ENCODE data around the gene THRB. TPM values are rescaled to one million over a fixed set of nuclear protein-coding genes. Genes with fewer than 3 reads are reported as not detected.

THRB gene
- polyA plus RNA-seq, 2 of the 4 experiments (the other 2 are of a cell fraction): 2.0 to 2.3 TPM

GRCh38 chr3:24396338-24396737 is 98.3 kb downstream of the THRB start:
- Histone ChIP-seq H3K27ac (no peak overlapping the region), H3K4me2 (no peak overlapping the region), H3K4me3 (no peak overlapping the region), H3K4me1 (no peaks in the 10 kb centered on the region), H3K9me3 (no peaks in the 10 kb centered on the region)
- 41% methylated on average over 4 of the region's 4 CpGs for WGBS (ENCODE audit: missing lambda C conversion rate)
- TF ChIP-seq ZFP36 (IDR thresholded peaks at IDR 0.05; ENCODE audit: borderline replicate concordance, partially characterized antibody) (no peak), CHD2 (IDR thresholded peaks at IDR 0.05; ENCODE audit: low read length, partially characterized antibody) (no peak), RFX5 (IDR thresholded peaks at IDR 0.05) (no peak), SREBF2 (IDR thresholded peaks at IDR 0.05) (no peak), HMGXB4 (CRISPR knock-in tag; IDR thresholded peaks at IDR 0.05; ENCODE audit: borderline replicate concordance) (no peak), SMC3 (IDR thresholded peaks at IDR 0.05) (no peak), PHF8 (IDR thresholded peaks at IDR 0.05; ENCODE audit: borderline replicate concordance, low read depth) (no peak), HEYL (CRISPR knock-in tag; IDR thresholded peaks at IDR 0.05) (no peak), CHD4 (IDR thresholded peaks at IDR 0.05; ENCODE audit: borderline replicate concordance) (no peak), TP53 (CRISPR knock-in tag; IDR thresholded peaks at IDR 0.05) (no peak), NR3C1 (IDR thresholded peaks at IDR 0.05) (no peak), MAFK (IDR thresholded peaks at IDR 0.05; ENCODE audit: partially characterized antibody) (no peak), NFE2L2 (conservative IDR thresholded peaks at IDR 0.05; ENCODE audit: low read length) (no peak), MYC (IDR thresholded peaks at IDR 0.05; ENCODE audit: borderline replicate concordance, low read length) (no peak), JUN (IDR thresholded peaks at IDR 0.05) (no peak), NPAS2 (CRISPR knock-in tag; IDR thresholded peaks at IDR 0.05; ENCODE audit: borderline replicate concordance) (no peak), EP300 (IDR thresholded peaks at IDR 0.05) (no peak), RARB (CRISPR knock-in tag; IDR thresholded peaks at IDR 0.05) (no peak), HES2 (IDR thresholded peaks at IDR 0.05) (no peak)
- POLR2A ChIA-PET: no interaction called here
- DNase-seq (ENCODE audit: low read depth in 1 of 2, low spot score in 1 of 2): no peak
- no peak for FAIRE-seq
- CTCF ChIA-PET: no interaction called here
- no peak for ATAC-seq

GRCh38 chr3:24394754-24395153 is 99.9 kb downstream of the THRB start:
- FAIRE-seq: no peak
- no peak overlapping the region for H3K4me2 ChIP-seq
- CTCF ChIA-PET: interaction anchor here (1.7 kb wide), 1 partner anchor 29 kb away, joined by 4 read pairs; no protein-coding TSS in a partner anchor
- no peak overlapping the region for H3K4me3 ChIP-seq
- H3K4me1 ChIP-seq: no peaks in the 10 kb centered on the region
- no peak for TF ChIP-seq PHF8 (IDR thresholded peaks at IDR 0.05; ENCODE audit: borderline replicate concordance, low read depth)
- no peak for TF ChIP-seq PBX3 (IDR thresholded peaks at IDR 0.05)
- no peak for TF ChIP-seq RAD21 (conservative IDR thresholded peaks at IDR 0.05 in 1 of 2, IDR thresholded peaks at IDR 0.05 in 1 of 2)
- TF ChIP-seq ELK1 (IDR thresholded peaks at IDR 0.05; ENCODE audit: low read depth, low read length): no peak
- TF ChIP-seq HOXB13 (CRISPR knock-in tag; IDR thresholded peaks at IDR 0.05; ENCODE audit: low read depth): no peak
- no peak for TF ChIP-seq CHD4 (IDR thresholded peaks at IDR 0.05; ENCODE audit: borderline replicate concordance)
- TF ChIP-seq ATOH8 (CRISPR knock-in tag; IDR thresholded peaks at IDR 0.05; ENCODE audit: low read depth): no peak
- TF ChIP-seq CBX8 (IDR thresholded peaks at IDR 0.05): no peak
- TF ChIP-seq SMC3 (IDR thresholded peaks at IDR 0.05): no peak
- TF ChIP-seq MAFK (IDR thresholded peaks at IDR 0.05; ENCODE audit: partially characterized antibody): no peak
- no peak for TF ChIP-seq GATA3 (IDR thresholded peaks at IDR 0.05; ENCODE audit: borderline replicate concordance)
- no peak for TF ChIP-seq NPAS2 (CRISPR knock-in tag; IDR thresholded peaks at IDR 0.05; ENCODE audit: borderline replicate concordance)
- no peak for TF ChIP-seq NFE2L2 (conservative IDR thresholded peaks at IDR 0.05; ENCODE audit: low read length)
- no peak for TF ChIP-seq POLR2AphosphoS2 (conservative IDR thresholded peaks at IDR 0.05; ENCODE audit: low read length)
- TF ChIP-seq RCOR1 (IDR thresholded peaks at IDR 0.05; ENCODE audit: low read depth, low read length): no peak
- TF ChIP-seq RFX5 (IDR thresholded peaks at IDR 0.05): no peak
- TF ChIP-seq FOSL2 (IDR thresholded peaks at IDR 0.05): no peak
- TF ChIP-seq FOSL2 (CRISPR knock-in tag; IDR thresholded peaks at IDR 0.05): no peak
- no peak for TF ChIP-seq USF2 (IDR thresholded peaks at IDR 0.05)
- TF ChIP-seq HEYL (CRISPR knock-in tag; IDR thresholded peaks at IDR 0.05): no peak
- no peak overlapping the region for H3K27ac ChIP-seq
- POLR2A ChIA-PET: no interaction called here
- H3K9me3 ChIP-seq: no peaks in the 10 kb centered on the region
- WGBS (ENCODE audit: missing lambda C conversion rate): 44% methylated on average over 2 of the region's 2 CpGs
- no peak for ATAC-seq
- no peak for DNase-seq (ENCODE audit: low read depth in 1 of 2, low spot score in 1 of 2)
